PC-3 (cell line): ENCODE measurements around the gene LY6G6F.

Source experiments
- EZH2 ChIP-seq: fragments of 300-600 bp; sonication (generic); IDR thresholded peaks from one replicate; pipeline ENCODE4 v1.6.1; 2017; ENCODE audit warnings: antibody characterized with exemption, mild to moderate bottlenecking, low read length; ENCODE audit not compliant: unreplicated experiment
- EZH2phosphoT487 ChIP-seq: fragments of 300-600 bp; sonication (generic); IDR thresholded peaks from 2 replicates; pipeline ENCODE4 v1.6.1; 2018; ENCODE audit warnings: mild to moderate bottlenecking, antibody characterized with exemption, low read length, borderline replicate concordance
- TF ChIP-seq, protein P1 (sequence below): fragments of 300-600 bp; sonication (generic); conservative IDR thresholded peaks from 2 replicates; pipeline ENCODE4 v1.5.1; 2017; ENCODE audit warnings: antibody characterized with exemption, low read depth, mild to moderate bottlenecking, low read length

DNA sequence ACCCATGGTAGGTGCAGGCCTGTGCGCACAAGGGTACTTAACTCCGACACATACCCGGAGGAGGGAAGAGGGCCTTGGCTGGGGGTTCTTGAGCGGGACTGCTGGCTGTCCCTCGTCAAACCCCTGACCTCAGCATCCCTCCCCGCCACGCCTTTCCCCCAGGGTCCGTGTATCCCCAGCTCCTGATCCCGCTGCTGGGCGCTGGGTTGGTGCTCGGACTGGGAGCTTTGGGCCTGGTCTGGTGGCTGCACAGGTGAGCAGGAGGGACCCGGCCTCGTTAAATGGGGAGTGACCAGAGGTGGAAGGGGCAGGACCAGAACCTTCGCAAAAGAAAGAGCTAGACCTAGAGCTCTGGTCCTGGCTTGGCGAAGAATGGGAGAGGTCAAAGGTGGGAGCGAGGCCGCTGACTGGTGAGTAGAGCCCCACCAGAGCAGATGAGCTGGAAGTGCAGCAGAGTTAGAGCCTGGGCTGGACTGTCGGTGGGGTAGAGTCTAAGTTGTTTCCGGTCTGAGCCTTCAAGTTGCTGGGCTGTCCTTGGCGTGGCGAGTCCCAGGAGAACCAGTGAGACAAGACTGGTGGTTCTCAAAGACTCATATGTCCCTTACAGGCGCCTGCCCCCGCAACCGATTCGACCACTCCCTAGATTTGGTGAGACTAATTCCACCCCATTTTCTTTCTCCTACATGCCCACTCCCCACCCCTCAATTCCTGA is 17.5 kb downstream of the LY6G6F start:
- no peak for TF ChIP-seq EZH2phosphoT487
- TF ChIP-seq, protein P1, sequence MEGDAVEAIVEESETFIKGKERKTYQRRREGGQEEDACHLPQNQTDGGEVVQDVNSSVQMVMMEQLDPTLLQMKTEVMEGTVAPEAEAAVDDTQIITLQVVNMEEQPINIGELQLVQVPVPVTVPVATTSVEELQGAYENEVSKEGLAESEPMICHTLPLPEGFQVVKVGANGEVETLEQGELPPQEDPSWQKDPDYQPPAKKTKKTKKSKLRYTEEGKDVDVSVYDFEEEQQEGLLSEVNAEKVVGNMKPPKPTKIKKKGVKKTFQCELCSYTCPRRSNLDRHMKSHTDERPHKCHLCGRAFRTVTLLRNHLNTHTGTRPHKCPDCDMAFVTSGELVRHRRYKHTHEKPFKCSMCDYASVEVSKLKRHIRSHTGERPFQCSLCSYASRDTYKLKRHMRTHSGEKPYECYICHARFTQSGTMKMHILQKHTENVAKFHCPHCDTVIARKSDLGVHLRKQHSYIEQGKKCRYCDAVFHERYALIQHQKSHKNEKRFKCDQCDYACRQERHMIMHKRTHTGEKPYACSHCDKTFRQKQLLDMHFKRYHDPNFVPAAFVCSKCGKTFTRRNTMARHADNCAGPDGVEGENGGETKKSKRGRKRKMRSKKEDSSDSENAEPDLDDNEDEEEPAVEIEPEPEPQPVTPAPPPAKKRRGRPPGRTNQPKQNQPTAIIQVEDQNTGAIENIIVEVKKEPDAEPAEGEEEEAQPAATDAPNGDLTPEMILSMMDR: no peak
- TF ChIP-seq EZH2: no peak
